ENCODE measurements around the gene KCND2. TPM values are rescaled to one million over a fixed set of nuclear protein-coding genes. Genes with fewer than 3 reads are reported as not detected.

KCND2 gene
- polyA plus RNA-seq, 2 of the 4 experiments (the other 2 are of a cell fraction), result 0.01 TPM; not detected in 1

DNA sequence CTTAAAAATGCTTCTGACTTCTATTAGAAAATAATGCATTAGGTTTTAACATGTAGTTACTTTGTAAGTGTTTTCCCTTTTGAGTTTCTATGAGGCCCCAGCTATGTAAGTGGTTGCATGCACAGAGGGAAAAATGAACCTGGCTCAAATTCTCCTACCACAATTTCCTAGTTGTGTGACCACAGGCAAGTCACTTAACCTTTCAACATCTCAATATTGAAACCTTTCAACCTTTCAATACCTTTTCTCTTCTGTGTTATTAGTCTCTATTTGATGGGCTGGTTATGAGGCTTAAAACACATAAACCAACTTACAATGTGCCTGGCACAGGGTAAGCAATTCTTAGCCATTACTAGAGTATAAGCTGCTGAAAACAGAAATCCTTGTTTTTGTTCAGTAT lies 203.0 kb downstream of the KCND2 start:
- ATAC-seq, result no peak
- no peak for FAIRE-seq
- POLR2A ChIA-PET, result no interaction called here

DNA sequence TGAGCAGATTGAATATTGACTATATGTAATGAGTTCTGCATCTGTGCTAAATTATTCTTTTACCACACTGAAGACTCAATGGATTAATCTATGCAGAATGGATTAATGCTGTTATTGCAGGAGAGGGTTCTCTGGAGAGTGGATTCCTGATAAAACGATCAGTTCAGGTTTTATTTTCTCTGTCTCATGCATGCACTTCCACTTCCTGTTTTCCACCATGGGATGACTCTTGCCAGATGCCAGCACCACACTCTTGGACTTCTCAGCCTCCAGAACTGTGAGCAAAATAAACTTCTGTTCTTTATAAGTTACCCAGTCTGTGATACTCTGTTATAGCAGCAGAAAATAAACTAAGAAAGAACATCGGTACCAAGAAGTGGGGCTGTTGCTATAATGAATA lies 207.5 kb downstream of the KCND2 start:
- H3K9me3 ChIP-seq, result no peaks in the 10 kb centered on the region; the same call in 2 of the 3 replicates
- ChIA-PET CTCF (no interaction called here), POLR2A (no interaction called here)
- H3K4me1 ChIP-seq, result no peaks in the 10 kb centered on the region
- FAIRE-seq (no peak), DNase-seq (ENCODE audit: low read depth in 1 of 2, low spot score in 1 of 2) (no peak), ATAC-seq (no peak)
- H3K27ac ChIP-seq, result no peak overlapping the region
- H3K4me2 ChIP-seq, result no peak overlapping the region
- no peak for TF ChIP-seq HDAC2 (IDR thresholded peaks at IDR 0.05)
- no peak for TF ChIP-seq CHD4 (IDR thresholded peaks at IDR 0.05; ENCODE audit: borderline replicate concordance)
- WGBS (ENCODE audit: missing lambda C conversion rate), result 23% methylated on average over 2 of the region's 2 CpGs
- no peak overlapping the region for H3K4me3 ChIP-seq

More for the DNA sequence above, 203.0 kb downstream of the KCND2 start:
- H3K4me2 ChIP-seq, result no peak overlapping the region
- no peak for TF ChIP-seq HOXB5 (CRISPR knock-in tag; IDR thresholded peaks at IDR 0.05)
- no peak for TF ChIP-seq ESRRA (IDR thresholded peaks at IDR 0.05; ENCODE audit: borderline replicate concordance, low read length)
- TF ChIP-seq MYC (IDR thresholded peaks at IDR 0.05; ENCODE audit: borderline replicate concordance, low read length), result no peak
- no peak for TF ChIP-seq HEYL (CRISPR knock-in tag; IDR thresholded peaks at IDR 0.05)
- no peak for TF ChIP-seq JUNB (IDR thresholded peaks at IDR 0.05)
- no peak for TF ChIP-seq EHMT2 (IDR thresholded peaks at IDR 0.05; ENCODE audit: low read depth)
- TF ChIP-seq HOXB13 (CRISPR knock-in tag; IDR thresholded peaks at IDR 0.05; ENCODE audit: low read depth), result no peak
- TF ChIP-seq, protein P1, sequence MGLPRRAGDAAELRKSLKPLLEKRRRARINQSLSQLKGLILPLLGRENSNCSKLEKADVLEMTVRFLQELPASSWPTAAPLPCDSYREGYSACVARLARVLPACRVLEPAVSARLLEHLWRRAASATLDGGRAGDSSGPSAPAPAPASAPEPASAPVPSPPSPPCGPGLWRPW (IDR thresholded peaks at IDR 0.05), result no peak
- TF ChIP-seq, protein P2, sequence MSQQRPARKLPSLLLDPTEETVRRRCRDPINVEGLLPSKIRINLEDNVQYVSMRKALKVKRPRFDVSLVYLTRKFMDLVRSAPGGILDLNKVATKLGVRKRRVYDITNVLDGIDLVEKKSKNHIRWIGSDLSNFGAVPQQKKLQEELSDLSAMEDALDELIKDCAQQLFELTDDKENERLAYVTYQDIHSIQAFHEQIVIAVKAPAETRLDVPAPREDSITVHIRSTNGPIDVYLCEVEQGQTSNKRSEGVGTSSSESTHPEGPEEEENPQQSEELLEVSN (IDR thresholded peaks at IDR 0.05; ENCODE audit: borderline replicate concordance, low read depth), result no peak
- TF ChIP-seq TP53 (CRISPR knock-in tag; IDR thresholded peaks at IDR 0.05), result no peak
- TF ChIP-seq, protein P3, sequence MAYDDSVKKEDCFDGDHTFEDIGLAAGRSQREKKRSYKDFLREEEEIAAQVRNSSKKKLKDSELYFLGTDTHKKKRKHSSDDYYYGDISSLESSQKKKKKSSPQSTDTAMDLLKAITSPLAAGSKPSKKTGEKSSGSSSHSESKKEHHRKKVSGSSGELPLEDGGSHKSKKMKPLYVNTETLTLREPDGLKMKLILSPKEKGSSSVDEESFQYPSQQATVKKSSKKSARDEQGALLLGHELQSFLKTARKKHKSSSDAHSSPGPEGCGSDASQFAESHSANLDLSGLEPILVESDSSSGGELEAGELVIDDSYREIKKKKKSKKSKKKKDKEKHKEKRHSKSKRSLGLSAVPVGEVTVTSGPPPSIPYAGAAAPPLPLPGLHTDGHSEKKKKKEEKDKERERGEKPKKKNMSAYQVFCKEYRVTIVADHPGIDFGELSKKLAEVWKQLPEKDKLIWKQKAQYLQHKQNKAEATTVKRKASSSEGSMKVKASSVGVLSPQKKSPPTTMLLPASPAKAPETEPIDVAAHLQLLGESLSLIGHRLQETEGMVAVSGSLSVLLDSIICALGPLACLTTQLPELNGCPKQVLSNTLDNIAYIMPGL (CRISPR knock-in tag; IDR thresholded peaks at IDR 0.05; ENCODE audit: borderline replicate concordance), result no peak
- no peak for TF ChIP-seq CBX8 (IDR thresholded peaks at IDR 0.05)
- TF ChIP-seq, protein P4, sequence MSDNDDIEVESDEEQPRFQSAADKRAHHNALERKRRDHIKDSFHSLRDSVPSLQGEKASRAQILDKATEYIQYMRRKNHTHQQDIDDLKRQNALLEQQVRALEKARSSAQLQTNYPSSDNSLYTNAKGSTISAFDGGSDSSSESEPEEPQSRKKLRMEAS (IDR thresholded peaks at IDR 0.05), result no peak
- TF ChIP-seq NR3C1 (IDR thresholded peaks at IDR 0.05), result no peak
- no peak for TF ChIP-seq CHD2 (IDR thresholded peaks at IDR 0.05; ENCODE audit: low read length, partially characterized antibody)
- no peak for TF ChIP-seq EHF (CRISPR knock-in tag; IDR thresholded peaks at IDR 0.05)
- TF ChIP-seq GATA3 (IDR thresholded peaks at IDR 0.05; ENCODE audit: borderline replicate concordance), result no peak
- CTCF ChIA-PET, result no interaction called here
- H3K4me3 ChIP-seq, result no peak overlapping the region
- H3K9me3 ChIP-seq, result no peaks in the 10 kb centered on the region; the same call in 2 of the 3 replicates
- H3K4me1 ChIP-seq, result no peaks in the 10 kb centered on the region
- H3K27ac ChIP-seq, result no peak overlapping the region
- DNase-seq (ENCODE audit: low read depth in 1 of 2, low spot score in 1 of 2), result no peak

DNA sequence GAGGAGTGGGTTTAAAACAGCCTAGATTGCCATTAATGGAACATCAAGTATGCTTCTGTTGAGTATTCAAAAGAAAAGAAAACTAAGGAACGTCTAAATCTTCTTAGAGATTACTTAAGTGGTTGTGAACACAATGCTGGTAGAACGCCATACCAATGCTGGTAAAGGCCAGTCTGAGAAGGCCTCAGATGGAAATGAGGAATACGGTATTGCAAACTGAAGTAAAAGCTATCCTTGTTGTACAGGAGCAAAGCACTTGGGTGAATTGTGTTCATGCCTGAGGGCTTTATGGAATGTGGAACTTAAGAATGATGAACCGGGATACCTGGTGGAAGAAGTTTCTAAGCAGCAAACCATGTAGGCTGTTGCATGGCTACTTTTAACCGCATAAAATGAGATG lies 208.0 kb downstream of the KCND2 start:
- Histone ChIP-seq H3K4me2 (no peak overlapping the region), H3K9me3 (no peaks in the 10 kb centered on the region; the same call in 2 of the 3 replicates), H3K4me1 (no peaks in the 10 kb centered on the region), H3K27ac (no peak overlapping the region), H3K4me3 (no peak overlapping the region)
- CTCF ChIA-PET, result no interaction called here
- no peak for FAIRE-seq
- DNase-seq (ENCODE audit: low read depth in 1 of 2, low spot score in 1 of 2), result no peak
- POLR2A ChIA-PET, result no interaction called here
- WGBS (ENCODE audit: missing lambda C conversion rate), result 15% methylated on average over 5 of the region's 5 CpGs
- ATAC-seq, result no peak
- TF ChIP-seq POLR2AphosphoS2 (conservative IDR thresholded peaks at IDR 0.05; ENCODE audit: low read length), result no peak
- TF ChIP-seq CHD4 (IDR thresholded peaks at IDR 0.05; ENCODE audit: borderline replicate concordance), result no peak
- TF ChIP-seq, protein P5, sequence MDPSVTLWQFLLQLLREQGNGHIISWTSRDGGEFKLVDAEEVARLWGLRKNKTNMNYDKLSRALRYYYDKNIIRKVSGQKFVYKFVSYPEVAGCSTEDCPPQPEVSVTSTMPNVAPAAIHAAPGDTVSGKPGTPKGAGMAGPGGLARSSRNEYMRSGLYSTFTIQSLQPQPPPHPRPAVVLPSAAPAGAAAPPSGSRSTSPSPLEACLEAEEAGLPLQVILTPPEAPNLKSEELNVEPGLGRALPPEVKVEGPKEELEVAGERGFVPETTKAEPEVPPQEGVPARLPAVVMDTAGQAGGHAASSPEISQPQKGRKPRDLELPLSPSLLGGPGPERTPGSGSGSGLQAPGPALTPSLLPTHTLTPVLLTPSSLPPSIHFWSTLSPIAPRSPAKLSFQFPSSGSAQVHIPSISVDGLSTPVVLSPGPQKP (IDR thresholded peaks at IDR 0.05; ENCODE audit: low read depth, low read length), result no peak
- no peak for TF ChIP-seq JUNB (IDR thresholded peaks at IDR 0.05)
- TF ChIP-seq RNF2 (IDR thresholded peaks at IDR 0.05; ENCODE audit: borderline replicate concordance, low read depth), result no peak
- TF ChIP-seq, protein P6, sequence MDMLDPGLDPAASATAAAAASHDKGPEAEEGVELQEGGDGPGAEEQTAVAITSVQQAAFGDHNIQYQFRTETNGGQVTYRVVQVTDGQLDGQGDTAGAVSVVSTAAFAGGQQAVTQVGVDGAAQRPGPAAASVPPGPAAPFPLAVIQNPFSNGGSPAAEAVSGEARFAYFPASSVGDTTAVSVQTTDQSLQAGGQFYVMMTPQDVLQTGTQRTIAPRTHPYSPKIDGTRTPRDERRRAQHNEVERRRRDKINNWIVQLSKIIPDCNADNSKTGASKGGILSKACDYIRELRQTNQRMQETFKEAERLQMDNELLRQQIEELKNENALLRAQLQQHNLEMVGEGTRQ (IDR thresholded peaks at IDR 0.05), result no peak
- TF ChIP-seq, protein P7, sequence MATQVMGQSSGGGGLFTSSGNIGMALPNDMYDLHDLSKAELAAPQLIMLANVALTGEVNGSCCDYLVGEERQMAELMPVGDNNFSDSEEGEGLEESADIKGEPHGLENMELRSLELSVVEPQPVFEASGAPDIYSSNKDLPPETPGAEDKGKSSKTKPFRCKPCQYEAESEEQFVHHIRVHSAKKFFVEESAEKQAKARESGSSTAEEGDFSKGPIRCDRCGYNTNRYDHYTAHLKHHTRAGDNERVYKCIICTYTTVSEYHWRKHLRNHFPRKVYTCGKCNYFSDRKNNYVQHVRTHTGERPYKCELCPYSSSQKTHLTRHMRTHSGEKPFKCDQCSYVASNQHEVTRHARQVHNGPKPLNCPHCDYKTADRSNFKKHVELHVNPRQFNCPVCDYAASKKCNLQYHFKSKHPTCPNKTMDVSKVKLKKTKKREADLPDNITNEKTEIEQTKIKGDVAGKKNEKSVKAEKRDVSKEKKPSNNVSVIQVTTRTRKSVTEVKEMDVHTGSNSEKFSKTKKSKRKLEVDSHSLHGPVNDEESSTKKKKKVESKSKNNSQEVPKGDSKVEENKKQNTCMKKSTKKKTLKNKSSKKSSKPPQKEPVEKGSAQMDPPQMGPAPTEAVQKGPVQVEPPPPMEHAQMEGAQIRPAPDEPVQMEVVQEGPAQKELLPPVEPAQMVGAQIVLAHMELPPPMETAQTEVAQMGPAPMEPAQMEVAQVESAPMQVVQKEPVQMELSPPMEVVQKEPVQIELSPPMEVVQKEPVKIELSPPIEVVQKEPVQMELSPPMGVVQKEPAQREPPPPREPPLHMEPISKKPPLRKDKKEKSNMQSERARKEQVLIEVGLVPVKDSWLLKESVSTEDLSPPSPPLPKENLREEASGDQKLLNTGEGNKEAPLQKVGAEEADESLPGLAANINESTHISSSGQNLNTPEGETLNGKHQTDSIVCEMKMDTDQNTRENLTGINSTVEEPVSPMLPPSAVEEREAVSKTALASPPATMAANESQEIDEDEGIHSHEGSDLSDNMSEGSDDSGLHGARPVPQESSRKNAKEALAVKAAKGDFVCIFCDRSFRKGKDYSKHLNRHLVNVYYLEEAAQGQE (IDR thresholded peaks at IDR 0.05), result no peak
- no peak for TF ChIP-seq TFCP2L1 (CRISPR knock-in tag; IDR thresholded peaks at IDR 0.05)
- TF ChIP-seq CHD2 (IDR thresholded peaks at IDR 0.05; ENCODE audit: low read length, partially characterized antibody), result no peak
- no peak for TF ChIP-seq CBX8 (IDR thresholded peaks at IDR 0.05)
